Epithelial cell of esophagus (primary cell): ENCODE measurements around the gene ARHGEF33.

Experiments
- DNase-seq: peaks from one replicate; pipeline ENCODE4 v3.0.0; 2010; ENCODE audit warnings: low read depth
- H3K4me3 ChIP-seq: 2 replicates; pipeline ENCODE4 v1.5.1; 2011; ENCODE audit warnings: mild to moderate bottlenecking, low read length, control low read depth
- CTCF ChIP-seq: IDR thresholded peaks from 2 replicates; pipeline ENCODE4 v1.5.1; 2011; ENCODE audit warnings: low read depth, mild to moderate bottlenecking, low read length, control low read depth, inconsistent platforms; ENCODE audit not compliant: insufficient read depth; ENCODE audit errors: missing control alignments

Gene ARHGEF33

GRCh38 chr2:38997781-38998180, 108.1 kb downstream of the ARHGEF33 start:
- peak; percentile 89 for DNase-seq
- no peak for TF ChIP-seq CTCF
- no peak overlapping the region for H3K4me3 ChIP-seq

- no peak overlapping the region for H3K4me3 ChIP-seq
- no peak for TF ChIP-seq CTCF
- DNase-seq = no peak
Observed at GRCh38 chr2:39000552-39000951, 110.9 kb downstream of the ARHGEF33 start.

GRCh38 chr2:39007875-39008504, 118.3 kb downstream of the ARHGEF33 start:
- no peak for TF ChIP-seq CTCF
- DNase-seq = no peak
- no peak overlapping the region for H3K4me3 ChIP-seq

DNA sequence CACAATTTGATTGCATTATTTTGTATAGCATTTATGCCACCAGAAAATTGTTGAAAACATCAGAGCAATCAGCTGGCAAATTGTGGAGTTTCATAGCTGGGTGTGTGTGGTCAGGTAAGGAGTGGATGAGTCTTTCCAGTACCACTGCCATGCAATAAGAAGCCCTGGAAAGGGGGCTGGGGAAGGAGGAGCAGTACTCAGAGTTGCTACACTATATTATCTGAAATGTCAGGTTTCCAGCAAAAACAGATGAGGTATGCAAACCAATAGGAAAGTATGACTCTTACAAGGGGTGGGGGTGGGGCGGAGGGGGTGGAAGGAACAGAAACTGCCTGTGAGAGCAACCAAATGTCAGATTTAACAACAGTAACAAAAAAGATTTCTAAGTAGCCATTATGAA, 119.0 kb downstream of the ARHGEF33 start:
- TF ChIP-seq CTCF = no peak
- DNase-seq = no peak
- H3K4me3 ChIP-seq = no peak overlapping the region

- no peak overlapping the region for H3K4me3 ChIP-seq
- TF ChIP-seq CTCF = no peak
- no peak for DNase-seq
Observed at GRCh38 chr2:39013871-39014270, 124.2 kb downstream of the ARHGEF33 start.

- H3K4me3 ChIP-seq = no peak overlapping the region
- DNase-seq = no peak
- TF ChIP-seq CTCF = no peak
Observed at GRCh38 chr2:39015424-39015823, 125.7 kb downstream of the ARHGEF33 start.

DNA sequence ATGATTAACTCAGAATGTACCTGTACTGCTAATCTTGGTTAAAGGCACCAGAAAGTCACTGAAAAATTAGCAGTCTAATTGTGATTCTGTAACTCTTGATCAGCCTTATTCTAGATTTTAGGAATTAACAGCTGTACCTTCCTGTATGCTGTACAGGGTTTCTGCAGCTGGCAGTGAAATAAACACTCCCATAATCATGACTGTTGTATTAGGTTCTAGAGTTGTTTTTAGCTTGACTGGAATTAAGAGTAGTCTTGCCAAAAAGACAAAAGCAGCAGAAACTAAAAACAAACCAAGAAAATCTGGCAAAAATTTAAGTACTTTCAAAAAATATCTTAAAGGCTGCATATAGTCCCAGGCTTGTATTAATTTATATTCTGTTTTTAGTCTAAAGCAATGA, 127.7 kb downstream of the ARHGEF33 start:
- no peak for TF ChIP-seq CTCF

More for the DNA sequence above, 127.7 kb downstream of the ARHGEF33 start:
- no peak for DNase-seq
- no peak overlapping the region for H3K4me3 ChIP-seq
